GM23248 (cell line): ENCODE measurements around the gene AJAP1. TPM values are rescaled to one million over a fixed set of nuclear protein-coding genes. Genes with fewer than 3 reads are reported as not detected.

Source experiments
- DNase-seq: peaks from one replicate; pipeline ENCODE4 v3.0.0-alpha.2; 2015
- H2AFZ ChIP-seq: fragments of 200-600 bp; sonication (generic); 2 replicates; pipeline ENCODE4 v1.6.1; 2016; ENCODE audit warnings: antibody characterized with exemption
- H3F3A ChIP-seq: fragments of 200-600 bp; sonication (generic); 2 replicates; pipeline ENCODE4 v1.6.1; 2016; ENCODE audit warnings: mild to moderate bottlenecking, antibody characterized with exemption, mixed run types; ENCODE audit not compliant: insufficient read depth
- H3K27ac ChIP-seq: fragments of 200-600 bp; sonication (generic); 2 replicates; pipeline ENCODE4 v1.5.1; 2016; ENCODE audit warnings: mild to moderate bottlenecking
- H3K27me3 ChIP-seq: fragments of 200-600 bp; sonication (generic); replicated peaks from 2 replicates; pipeline ENCODE4 v1.6.1; 2016; ENCODE audit warnings: mild to moderate bottlenecking; ENCODE audit not compliant: insufficient read depth
- H3K36me3 ChIP-seq: fragments of 200-600 bp; sonication (generic); 2 replicates; pipeline ENCODE4 v1.6.1; 2016; ENCODE audit warnings: low read depth, mild to moderate bottlenecking
- H3K4me1 ChIP-seq: fragments of 200-600 bp; sonication (generic); 2 replicates; pipeline ENCODE4 v1.6.1; 2016; ENCODE audit warnings: mild to moderate bottlenecking; ENCODE audit not compliant: insufficient read depth
- H3K4me2 ChIP-seq: fragments of 200-600 bp; sonication (generic); one replicate; pipeline ENCODE4 v1.6.1; 2016; ENCODE audit warnings: mild to moderate bottlenecking; ENCODE audit not compliant: unreplicated experiment
- H3K4me3 ChIP-seq: fragments of 200-600 bp; sonication (generic); 2 replicates; pipeline ENCODE4 v1.5.1; 2016; ENCODE audit warnings: mild to moderate bottlenecking
- H3K79me2 ChIP-seq: fragments of 200-600 bp; sonication (generic); 2 replicates; pipeline ENCODE4 v1.6.1; 2016; ENCODE audit warnings: mild to moderate bottlenecking; ENCODE audit not compliant: insufficient read depth
- H3K9ac ChIP-seq: fragments of 200-600 bp; sonication (generic); 2 replicates; pipeline ENCODE4 v1.6.1; 2016; ENCODE audit warnings: mild to moderate bottlenecking
- H3K9me2 ChIP-seq: fragments of 200-600 bp; sonication (generic); 2 replicates; pipeline ENCODE4 v1.6.1; 2016; ENCODE audit warnings: mixed run types, mild to moderate bottlenecking, moderate library complexity; ENCODE audit not compliant: insufficient read depth
- H3K9me3 ChIP-seq: fragments of 200-600 bp; sonication (generic); one replicate; pipeline ENCODE4 v1.6.1; 2017; ENCODE audit warnings: low read depth
- H4K20me1 ChIP-seq: fragments of 200-600 bp; sonication (generic); 2 replicates; pipeline ENCODE4 v1.6.0; 2016; ENCODE audit not compliant: insufficient read depth
- EZH2 ChIP-seq: fragments of 200-600 bp; sonication (generic); IDR thresholded peaks from 2 replicates; pipeline ENCODE4 v1.6.1; 2018; ENCODE audit warnings: antibody characterized with exemption, mild to moderate bottlenecking; ENCODE audit not compliant: insufficient read depth, poor library complexity, severe bottlenecking
- EZH2phosphoT487 ChIP-seq: fragments of 200-600 bp; sonication (generic); IDR thresholded peaks from 2 replicates; pipeline ENCODE4 v1.6.1; 2018; ENCODE audit warnings: antibody characterized with exemption, moderate library complexity, mild to moderate bottlenecking, low read depth; ENCODE audit not compliant: insufficient read depth
- WGBS, 2 experiments: methylation state at CpG; one replicate each; pipeline ENCODE4 v1.1.6; 2015 to 2017; ENCODE audit warnings: low lambda C conversion rate in 2 of 2, low coverage in 1 of 2; ENCODE audit errors: missing lambda C conversion rate in 2 of 2; 5-methylcytosine and 5-hydroxymethylcytosine counted together
- in situ Hi-C: fragments of 300-500 bp; cut with MboI; formaldehyde crosslinking; loops from 2 replicates; pipeline ENCODE4 v1.15.0; 2020
- polyA plus RNA-seq: library from polyadenylated mRNA; unstranded; fragments of >200 nt; fragmentation: Nextera tagmentation; extraction: Ambion mirVana; gene quantifications from 2 replicates; pipeline ENCODE4 v1.2.1, GENCODE V29; 2016
- total RNA-seq: library from RNA; depleted of rRNA; stranded (reverse); fragments of >200 nt; shearing (Covaris generic); gene quantifications from 2 replicates; pipeline ENCODE4 v1.2.3, GENCODE V29; 2014

AJAP1 gene
- total and polyA plus RNA-seq, 2 experiments from 2014 or later, result 0.03 to 0.86 TPM

GRCh38 chr1:4654764-4655673, 610 bp downstream of the AJAP1 start:
- peak; percentile 20 for DNase-seq

GRCh38 chr1:4655674-4656532, 1.5 kb downstream of the AJAP1 start:
- Histone ChIP-seq H3K27ac (no peak overlapping the region), H3K9me3 (no peaks in the 10 kb centered on the region), H3K4me3 (no peak overlapping the region), H3K79me2 (no peaks in the 10 kb centered on the region), H3K36me3 (no peaks in the 10 kb centered on the region), H3K4me2 (no peak overlapping the region), H3F3A (no peaks in the 10 kb centered on the region), H3K9me2 (no peaks in the 10 kb centered on the region), H4K20me1 (no peaks in the 10 kb centered on the region), H3K27me3 (peaks cover 21% of the 10 kb centered on the region), H3K4me1 (no peaks in the 10 kb centered on the region), H3K9ac (no peak overlapping the region), H2AFZ (no peak overlapping the region)
- DNase-seq, result peak; percentile 56
- in situ Hi-C loops, result loop anchor here (25.0 kb wide), 1 partner anchor 1256 kb away; no protein-coding TSS in a partner anchor
- 1 to 3% methylated on average over 40 to 53 of the region's 78 CpGs for WGBS, 2 experiments
- TF ChIP-seq EZH2phosphoT487 (no peak), EZH2 (no peak)

More at GRCh38 chr1:4654764-4655673, 610 bp downstream of the AJAP1 start:
- Histone ChIP-seq H3K4me3 (no peak overlapping the region), H3K4me1 (no peaks in the 10 kb centered on the region), H3K9me2 (no peaks in the 10 kb centered on the region), H3K79me2 (no peaks in the 10 kb centered on the region), H3K27ac (no peak overlapping the region), H3K4me2 (no peak overlapping the region), H3K9ac (no peak overlapping the region), H3F3A (no peaks in the 10 kb centered on the region), H3K9me3 (no peaks in the 10 kb centered on the region), H4K20me1 (no peaks in the 10 kb centered on the region), H3K36me3 (no peaks in the 10 kb centered on the region), H2AFZ (no peak overlapping the region), H3K27me3 (peaks cover 21% of the 10 kb centered on the region)
- TF ChIP-seq EZH2phosphoT487, result no peak
- no peak for TF ChIP-seq EZH2
- in situ Hi-C loops, result loop anchor here (25.0 kb wide), 1 partner anchor 1257 kb away; no protein-coding TSS in a partner anchor
- WGBS, 2 experiments, result 1 to 3% methylated on average over 73 to 105 of the region's 142 CpGs

- Histone ChIP-seq H3K4me1 (no peaks in the 10 kb centered on the region), H2AFZ (no peak overlapping the region), H3K9me2 (no peaks in the 10 kb centered on the region), H3K36me3 (no peaks in the 10 kb centered on the region), H3K27me3 (peaks cover 21% of the 10 kb centered on the region), H3K79me2 (no peaks in the 10 kb centered on the region), H3K4me3 (no peak overlapping the region), H3K4me2 (no peak overlapping the region), H3K9ac (no peak overlapping the region), H3F3A (no peaks in the 10 kb centered on the region), H3K9me3 (no peaks in the 10 kb centered on the region), H3K27ac (no peak overlapping the region), H4K20me1 (no peaks in the 10 kb centered on the region)
- no peak for TF ChIP-seq EZH2
- no peak for TF ChIP-seq EZH2phosphoT487
- no peak for DNase-seq
- 15 to 19% methylated on average over 17 of the region's 17 CpGs for WGBS, 2 experiments
- in situ Hi-C loops, result loop anchor here (25.0 kb wide), 1 partner anchor 1256 kb away; no protein-coding TSS in a partner anchor
Observed at GRCh38 chr1:4656533-4657140, 2.2 kb downstream of the AJAP1 start.
